NCI-H1930 (cell line): ENCODE data around the gene HRH1.
"Not testable (repeated sequence)": the region's sequence is repeated elsewhere in the genome, so short reads cannot be mapped to it uniquely, and the experiment has no call there.

Experiments used
- DNase-seq, 2 experiments: peaks; one replicate each; lab custom pipeline; 2025; lab: John Stamatoyannopoulos, UW

HRH1 gene

GRCh38 chr3:11172096-11172690 is 17.9 kb downstream of the HRH1 start:
- no peak for DNase-seq

- no peak for DNase-seq
These were observed 19.7 kb downstream of the HRH1 start for GRCh38 chr3:11173828-11174465.

DNA sequence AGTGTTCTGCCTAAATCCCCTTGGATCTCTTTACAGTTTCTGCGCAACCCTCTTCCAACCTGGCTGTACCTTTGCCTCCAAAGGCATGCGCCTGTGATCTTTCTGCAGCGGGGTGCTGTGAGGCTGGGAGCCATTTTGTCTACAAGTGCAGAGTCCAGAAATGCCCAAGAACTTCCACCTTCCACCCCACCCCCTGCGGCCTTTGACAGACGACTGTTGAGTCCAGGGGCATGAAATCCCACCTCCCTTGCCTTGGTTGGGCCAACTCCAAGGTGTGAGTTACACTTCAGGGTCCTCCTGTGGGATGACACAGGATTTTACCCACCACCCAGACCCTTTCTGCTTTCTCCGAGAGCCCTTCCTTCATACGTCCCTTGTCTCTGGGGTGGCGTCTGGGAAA is 24.1 kb downstream of the HRH1 start:
- no peak for DNase-seq

- not testable (repeated sequence) for DNase-seq
These were observed 30.2 kb downstream of the HRH1 start for GRCh38 chr3:11184328-11184969.

GRCh38 chr3:11185144-11185543 is 30.9 kb downstream of the HRH1 start:
- no peak for DNase-seq

DNA sequence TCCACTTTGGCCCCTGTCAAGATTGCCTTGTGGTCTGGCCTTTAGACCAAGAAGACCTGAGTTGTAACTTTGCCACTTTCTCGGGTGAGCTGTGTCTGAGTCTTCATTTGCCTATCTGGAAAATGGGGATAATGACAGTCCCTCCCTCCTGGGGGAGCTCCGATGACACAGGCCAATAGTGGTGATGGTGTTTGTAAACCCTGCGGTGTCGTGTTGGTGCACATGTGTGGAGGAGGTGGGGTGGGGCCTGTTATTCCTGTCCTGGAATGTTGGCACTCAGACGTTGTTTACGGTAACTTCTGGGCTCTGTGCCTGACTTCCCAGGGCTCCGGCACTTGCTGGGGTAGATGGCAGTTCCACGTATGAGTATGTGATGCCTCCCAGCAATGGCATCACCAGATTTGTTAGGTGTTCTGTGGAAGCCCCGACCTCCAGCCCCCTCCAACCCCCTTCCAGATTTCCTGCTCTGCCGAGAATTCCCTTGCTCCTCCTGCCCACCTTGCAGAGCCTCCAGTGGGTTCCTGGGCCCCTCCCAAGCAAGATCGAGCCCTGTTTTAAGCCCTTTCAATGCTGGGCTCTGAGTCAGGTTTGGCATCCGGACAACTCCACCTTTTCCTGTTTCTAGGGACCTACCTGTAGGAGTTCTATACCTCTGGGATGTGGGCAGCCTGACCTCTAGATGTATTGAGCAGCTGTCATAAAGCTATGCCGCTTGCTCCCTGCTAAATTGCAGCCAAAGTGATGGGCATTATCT is 31.4 kb downstream of the HRH1 start:
- no peak for DNase-seq

DNA sequence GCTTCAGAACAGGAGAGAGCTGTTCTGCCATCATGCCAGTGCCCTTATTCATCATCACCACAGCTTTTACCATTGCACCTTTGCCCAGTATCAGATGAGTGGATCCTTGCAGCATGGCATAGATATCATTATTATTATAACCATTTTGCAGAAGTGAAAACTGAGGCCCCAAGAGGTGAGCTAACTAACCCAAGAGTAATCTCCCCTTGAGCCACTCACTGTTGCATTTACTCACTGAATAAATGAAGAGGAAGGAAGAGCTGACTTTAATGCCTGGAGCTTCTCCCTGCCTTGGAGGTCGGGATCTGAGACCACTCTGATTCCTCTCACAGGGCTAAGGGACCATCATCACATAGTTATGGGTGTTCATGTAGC is 32.0 kb downstream of the HRH1 start:
- no peak for DNase-seq

DNA sequence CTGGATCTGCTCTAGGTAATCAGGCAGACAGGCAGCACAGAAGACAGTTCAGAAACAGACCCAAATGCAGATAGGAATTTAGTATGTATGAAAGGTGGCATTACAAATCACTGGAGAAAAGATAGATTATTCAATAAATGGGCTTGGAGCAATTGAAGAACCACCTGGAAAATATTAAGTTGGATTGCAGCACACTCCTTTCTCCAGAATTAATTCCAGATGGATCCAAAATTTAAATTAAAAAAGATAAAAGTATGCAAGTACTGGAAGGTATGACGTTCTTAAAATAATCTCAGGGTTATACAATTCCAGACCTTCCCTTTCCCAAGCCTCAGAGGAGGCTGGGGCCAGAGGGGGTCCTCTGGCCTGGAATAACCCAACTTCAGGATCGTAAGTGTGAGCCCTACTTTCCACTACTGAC is 32.5 kb downstream of the HRH1 start:
- DNase-seq, result no peak

DNA sequence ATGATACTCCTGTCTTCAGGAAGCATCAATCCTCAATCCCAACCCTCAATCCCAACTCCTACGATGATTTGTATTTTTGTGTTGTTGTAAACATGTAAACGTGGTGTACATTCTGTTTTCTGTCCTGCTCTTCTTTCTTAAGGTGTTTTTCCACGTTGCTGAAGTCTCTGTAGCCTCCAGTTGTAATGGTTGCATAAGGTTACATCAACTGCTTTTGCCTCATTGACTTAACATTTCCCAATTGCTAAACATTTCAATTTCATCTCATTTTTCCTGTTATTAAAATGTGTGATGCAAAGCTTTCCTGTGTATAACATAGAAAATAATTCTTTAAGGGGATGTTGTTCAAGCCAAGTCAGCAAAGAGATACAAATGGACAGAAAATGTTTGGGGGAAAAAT is 33.4 kb downstream of the HRH1 start:
- no peak for DNase-seq

- no peak for DNase-seq
These were observed 33.9 kb downstream of the HRH1 start for GRCh38 chr3:11188231-11188630.

- no peak for DNase-seq
These were observed 40.9 kb downstream of the HRH1 start for GRCh38 chr3:11195201-11195600.

DNA sequence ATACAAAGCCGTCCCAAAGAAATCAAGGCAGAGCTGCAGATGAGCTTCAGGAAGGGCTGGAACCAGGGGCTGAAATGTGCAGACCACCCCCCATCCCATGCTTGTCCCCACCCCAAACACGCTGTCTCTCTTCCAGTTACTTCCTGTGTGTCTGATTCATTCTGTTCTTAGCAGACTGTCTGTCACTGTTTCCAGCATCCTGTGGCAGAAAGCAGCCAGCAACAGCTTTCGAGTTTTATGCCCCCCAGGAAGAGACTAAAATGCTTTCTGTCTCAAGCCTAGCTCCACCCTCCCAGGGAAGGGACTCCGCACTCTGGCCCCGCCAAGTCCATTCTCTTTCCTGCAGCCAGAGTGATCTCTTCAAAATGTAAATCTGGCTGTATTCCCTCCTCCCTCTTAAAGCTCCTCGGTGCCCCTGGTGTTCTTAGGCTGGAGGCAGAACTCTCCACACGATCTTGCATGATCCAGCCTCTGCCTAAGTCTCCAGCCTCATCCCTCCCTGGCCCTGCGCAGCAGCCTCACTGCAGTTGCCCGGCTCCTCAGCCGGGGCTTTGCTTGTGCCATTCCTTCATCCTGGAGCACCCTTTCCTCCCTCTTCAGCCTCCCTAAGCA is 41.5 kb downstream of the HRH1 start:
- DNase-seq, result no peak

DNA sequence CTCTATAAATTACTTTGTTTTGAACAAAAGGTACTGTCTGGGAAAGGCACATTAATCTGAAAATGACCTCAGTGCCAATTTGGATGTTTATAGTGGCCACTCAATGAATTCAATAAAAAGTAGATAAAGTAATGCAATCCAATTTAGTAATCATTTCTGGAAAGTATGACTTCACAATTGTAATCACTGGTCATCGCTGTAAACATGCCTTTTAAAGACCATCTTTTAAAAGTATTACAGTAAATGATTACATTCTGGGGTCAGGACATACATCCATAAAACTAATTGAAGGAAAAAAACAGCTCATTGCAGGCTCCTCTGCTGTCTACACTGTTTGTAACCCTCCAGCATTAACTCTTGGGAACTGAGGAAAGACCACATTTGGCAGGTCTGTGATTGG is 43.2 kb downstream of the HRH1 start:
- no peak for DNase-seq

- DNase-seq, result no peak
These were observed 43.8 kb downstream of the HRH1 start for GRCh38 chr3:11198070-11198469.

DNA sequence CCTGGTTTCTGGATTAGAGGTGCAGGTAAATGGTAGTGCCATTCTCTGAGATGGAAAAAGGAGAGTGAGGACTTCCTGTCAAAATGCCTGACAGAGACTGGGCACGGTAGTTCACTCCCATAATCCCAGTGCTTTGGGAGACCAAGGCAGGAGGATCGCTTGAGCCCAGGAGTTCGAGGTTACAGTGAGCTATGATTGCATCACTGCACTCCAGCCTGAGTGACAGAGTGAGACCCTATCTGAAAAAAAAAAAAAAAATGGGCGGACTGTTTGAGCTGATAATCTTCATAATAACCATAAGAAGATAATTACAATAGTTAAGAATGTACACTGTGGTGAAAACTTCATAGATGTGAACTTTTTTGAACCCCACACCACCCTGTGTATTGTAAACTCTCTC is 44.2 kb downstream of the HRH1 start:
- DNase-seq, result no peak

GRCh38 chr3:11199902-11200845 is 45.9 kb downstream of the HRH1 start:
- DNase-seq, result no peak

GRCh38 chr3:11201251-11202019 is 47.1 kb downstream of the HRH1 start:
- no peak for DNase-seq

DNA sequence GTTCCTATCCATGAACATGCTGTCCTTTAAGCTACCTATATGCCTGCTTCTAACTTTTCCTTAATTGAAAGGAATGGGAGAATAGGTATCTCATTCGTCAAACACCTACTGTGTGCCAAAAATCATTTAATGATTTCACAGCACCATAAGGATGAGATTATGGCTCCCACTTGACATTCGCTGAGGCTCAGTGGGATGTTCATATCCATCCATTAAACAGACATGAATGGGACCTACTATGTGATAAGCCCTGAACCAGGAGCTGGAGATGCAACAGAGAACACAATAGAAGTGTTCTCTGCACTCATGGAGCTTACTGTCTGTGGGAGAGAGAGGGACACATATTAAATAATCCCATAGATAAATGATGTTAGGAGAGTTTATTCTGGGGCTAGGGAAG is 49.7 kb downstream of the HRH1 start:
- no peak for DNase-seq

GRCh38 chr3:11204697-11205348 is 50.5 kb downstream of the HRH1 start:
- no peak for DNase-seq

DNA sequence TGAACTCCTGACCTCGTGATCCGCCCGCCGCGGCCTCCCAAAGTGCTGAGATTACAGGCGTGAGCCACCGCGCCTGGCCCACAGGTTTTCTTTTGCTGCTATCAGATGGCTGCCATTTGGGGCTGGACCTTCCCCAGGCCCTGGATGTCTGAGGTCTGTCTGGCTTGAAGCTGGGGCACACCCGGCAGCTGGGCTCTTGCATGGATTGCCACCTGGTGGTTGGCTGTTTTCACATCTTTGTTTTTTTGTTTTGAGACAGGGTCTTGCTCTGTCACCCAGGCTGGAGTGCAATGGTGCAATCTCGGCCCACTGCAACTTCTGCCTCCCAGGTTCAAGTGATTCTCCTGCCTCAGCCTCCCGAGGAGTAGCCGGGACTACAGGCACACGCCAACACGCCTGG is 51.6 kb downstream of the HRH1 start:
- not testable (repeated sequence) for DNase-seq
